Lung (tissue), 12 donors: ENCODE results near the gene MYO18B. TPM values are rescaled to one million over a fixed set of nuclear protein-coding genes. Genes with fewer than 3 reads are reported as not detected.

ENCODE experiments used
- ATAC-seq: fragments of 200-7000 bp; cut with Tn5 transposase; one replicate; pipeline ENCODE4 v1.9.1; 2020; ENCODE audit warnings: moderate number of reproducible peaks; ENCODE audit not compliant: insufficient read depth, low FRiP score
- DNase-seq, 3 donors: peaks; one replicate each; pipeline ENCODE4 v3.0.0-alpha.2; 2013 to 2017
- H3K27ac ChIP-seq, 2 donors: one replicate each; pipeline ENCODE4 v1.5.1; 2013; ENCODE audit warnings: mild to moderate bottlenecking in 2 of 2, moderate library complexity in 2 of 2, control low read depth in 1 of 2, inconsistent platforms in 1 of 2, low read depth in 1 of 2, low read length in 1 of 2
- H3K27me3 ChIP-seq, 3 donors: one replicate each; pipeline ENCODE4 v1.5.1; 2013; ENCODE audit warnings: low read length in 2 of 3; ENCODE audit not compliant: control insufficient read depth in 3 of 3, insufficient read depth in 3 of 3
- H3K36me3 ChIP-seq, 4 donors: one replicate each; pipeline ENCODE4 v1.5.1; 2013; ENCODE audit warnings: low read length in 4 of 4, mild to moderate bottlenecking in 1 of 4, moderate library complexity in 1 of 4; ENCODE audit not compliant: control insufficient read depth in 4 of 4, insufficient read depth in 4 of 4
- H3K4me1 ChIP-seq, 5 donors: one replicate each; pipeline ENCODE4 v1.5.1; 2013; ENCODE audit warnings: low read length in 5 of 5, mild to moderate bottlenecking in 2 of 5, moderate library complexity in 1 of 5; ENCODE audit not compliant: control insufficient read depth in 5 of 5, insufficient read depth in 5 of 5
- H3K4me3 ChIP-seq: one replicate; pipeline ENCODE4 v1.5.1; 2013; ENCODE audit warnings: mild to moderate bottlenecking, control low read depth, moderate library complexity
- H3K9ac ChIP-seq, 2 donors: one replicate each; pipeline ENCODE4 v1.5.1; 2013; ENCODE audit warnings: low read length in 2 of 2, control low read depth in 1 of 2; ENCODE audit not compliant: insufficient read depth in 1 of 2
- H3K9me3 ChIP-seq, 4 donors: one replicate each; pipeline ENCODE4 v1.5.1; 2013; ENCODE audit warnings: low read length in 3 of 4, mild to moderate bottlenecking in 1 of 4, moderate library complexity in 1 of 4; ENCODE audit not compliant: control insufficient read depth in 4 of 4, insufficient read depth in 3 of 4
- WGBS, 2 donors: extraction: QIAGEN DNeasy Blood & Tissue Kit; methylation state at CpG; one replicate each; pipeline ENCODE4 v1.1.7; 2013; 5-methylcytosine and 5-hydroxymethylcytosine counted together
- polyA plus RNA-seq, 2 donors: library from polyadenylated mRNA; stranded (reverse); fragments of 200-250 nt; gene quantifications; one replicate each; pipeline ENCODE4 v1.2.1, GENCODE V29; 2013
- total RNA-seq, 2 donors: library from RNA; depleted of rRNA in 1 of 2; stranded (reverse); fragments of >200 nt in 1 of 2; gene quantifications; one replicate each; pipeline ENCODE4 v1.2.1, GENCODE V29; 2014 to 2021
- TF ChIP-seq, protein P1 (sequence below): IDR thresholded peaks from 2 replicates; pipeline ENCODE4 v1.5.1; 2012; ENCODE audit warnings: mild to moderate bottlenecking; ENCODE audit errors: control extremely low read depth, extremely low read depth
- donor health status: control.
- donor health status: control.
- donor health status: Bipolar disorder and iron deficiency.
- donor health status: healthy.
- donor health status: DM: yes; HTN: yes; CAD: no.

MYO18B gene
- total and polyA plus RNA-seq, 4 donors = 0.02 to 0.71 (median 0.07) TPM

DNA sequence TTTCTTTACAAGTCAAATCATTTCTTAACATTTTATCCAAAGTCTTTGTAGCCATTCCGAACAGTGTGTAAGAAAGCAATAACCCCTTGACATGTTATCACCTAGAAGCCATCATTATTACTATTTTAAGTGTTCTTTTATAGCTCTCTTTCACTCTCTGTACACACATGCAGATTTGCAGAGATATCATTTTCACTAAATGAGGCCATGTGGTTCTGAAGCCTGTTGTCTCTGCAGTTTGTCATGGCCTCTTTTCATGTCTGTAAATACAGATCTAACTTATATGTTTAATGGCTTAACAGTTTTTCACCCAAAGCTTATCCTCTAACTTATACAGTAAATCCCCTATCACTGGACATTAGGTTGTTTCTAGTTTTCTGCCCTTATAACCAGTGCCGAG lies 166.8 kb downstream of the MYO18B start:
- 71 to 89% methylated on average over 2 of the region's 2 CpGs for WGBS, 2 donors
- no peak overlapping the region for H3K9ac ChIP-seq
- no peak overlapping the region for H3K27ac ChIP-seq
- TF ChIP-seq, protein P1, sequence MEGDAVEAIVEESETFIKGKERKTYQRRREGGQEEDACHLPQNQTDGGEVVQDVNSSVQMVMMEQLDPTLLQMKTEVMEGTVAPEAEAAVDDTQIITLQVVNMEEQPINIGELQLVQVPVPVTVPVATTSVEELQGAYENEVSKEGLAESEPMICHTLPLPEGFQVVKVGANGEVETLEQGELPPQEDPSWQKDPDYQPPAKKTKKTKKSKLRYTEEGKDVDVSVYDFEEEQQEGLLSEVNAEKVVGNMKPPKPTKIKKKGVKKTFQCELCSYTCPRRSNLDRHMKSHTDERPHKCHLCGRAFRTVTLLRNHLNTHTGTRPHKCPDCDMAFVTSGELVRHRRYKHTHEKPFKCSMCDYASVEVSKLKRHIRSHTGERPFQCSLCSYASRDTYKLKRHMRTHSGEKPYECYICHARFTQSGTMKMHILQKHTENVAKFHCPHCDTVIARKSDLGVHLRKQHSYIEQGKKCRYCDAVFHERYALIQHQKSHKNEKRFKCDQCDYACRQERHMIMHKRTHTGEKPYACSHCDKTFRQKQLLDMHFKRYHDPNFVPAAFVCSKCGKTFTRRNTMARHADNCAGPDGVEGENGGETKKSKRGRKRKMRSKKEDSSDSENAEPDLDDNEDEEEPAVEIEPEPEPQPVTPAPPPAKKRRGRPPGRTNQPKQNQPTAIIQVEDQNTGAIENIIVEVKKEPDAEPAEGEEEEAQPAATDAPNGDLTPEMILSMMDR = no peak
- peaks cover 0 to 38% (median 0%) of the 10 kb centered on the region in 4 donors for H3K36me3 ChIP-seq
- peaks cover 0 to 1% (median 0%) of the 10 kb centered on the region in 5 donors for H3K4me1 ChIP-seq
- DNase-seq (no peak), ATAC-seq (no peak)
- H3K27me3 ChIP-seq = peaks cover 0 to 6% (median 4%) of the 10 kb centered on the region in 3 donors
- peaks cover 0 to 7% (median 0%) of the 10 kb centered on the region in 4 donors for H3K9me3 ChIP-seq
- no peak overlapping the region for H3K4me3 ChIP-seq

DNA sequence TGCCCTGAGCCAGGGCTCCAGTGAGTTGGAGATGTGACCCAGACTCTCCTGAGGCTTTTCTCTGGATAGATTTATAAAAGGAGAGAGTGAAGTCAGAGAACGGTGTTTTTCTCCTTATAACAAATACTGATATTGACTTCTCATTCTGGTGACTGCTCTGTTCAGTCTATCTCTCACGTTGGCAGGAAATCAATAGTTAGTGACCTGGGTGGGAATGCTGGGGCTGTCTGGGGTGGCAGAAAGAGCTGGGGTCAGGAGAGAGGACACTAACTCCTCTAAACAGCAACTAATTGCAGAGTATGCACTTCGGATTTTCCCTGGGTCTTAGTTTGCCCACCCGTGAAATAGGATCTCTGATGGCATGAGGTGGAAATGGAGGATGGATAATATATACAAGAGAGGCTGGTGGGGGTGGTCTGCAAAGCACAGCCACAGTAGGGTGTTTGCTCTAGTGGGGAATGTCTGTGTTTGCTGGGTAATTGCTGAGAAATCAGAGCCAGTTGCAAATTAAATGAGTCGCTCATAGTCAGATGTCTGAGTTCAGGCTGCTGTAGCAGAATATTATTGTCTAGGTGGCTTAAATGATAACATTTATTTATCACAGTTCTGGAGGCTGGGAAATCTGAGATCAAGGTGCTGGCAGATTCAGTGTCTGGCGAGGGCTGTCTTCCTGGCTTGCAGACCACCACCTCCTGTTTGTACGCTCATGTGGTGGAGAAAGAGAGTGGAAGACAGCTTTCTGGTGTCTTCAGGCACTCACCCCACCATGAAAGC lies 167.8 kb downstream of the MYO18B start:
- TF ChIP-seq, protein P1 = no peak
- Histone ChIP-seq H3K4me3 (no peak overlapping the region), H3K4me1 (peaks cover 0 to 1% (median 0%) of the 10 kb centered on the region in 5 donors), H3K9ac (no peak overlapping the region), H3K36me3 (peaks cover 0 to 33% (median 0%) of the 10 kb centered on the region in 4 donors), H3K27ac (no peak overlapping the region), H3K9me3 (peaks cover 0 to 7% (median 0%) of the 10 kb centered on the region in 4 donors), H3K27me3 (peaks cover 0 to 6% (median 4%) of the 10 kb centered on the region in 3 donors)
- DNase-seq = no peak
- ATAC-seq = no peak
- 43 to 64% methylated on average over 7 of the region's 7 CpGs for WGBS, 2 donors

DNA sequence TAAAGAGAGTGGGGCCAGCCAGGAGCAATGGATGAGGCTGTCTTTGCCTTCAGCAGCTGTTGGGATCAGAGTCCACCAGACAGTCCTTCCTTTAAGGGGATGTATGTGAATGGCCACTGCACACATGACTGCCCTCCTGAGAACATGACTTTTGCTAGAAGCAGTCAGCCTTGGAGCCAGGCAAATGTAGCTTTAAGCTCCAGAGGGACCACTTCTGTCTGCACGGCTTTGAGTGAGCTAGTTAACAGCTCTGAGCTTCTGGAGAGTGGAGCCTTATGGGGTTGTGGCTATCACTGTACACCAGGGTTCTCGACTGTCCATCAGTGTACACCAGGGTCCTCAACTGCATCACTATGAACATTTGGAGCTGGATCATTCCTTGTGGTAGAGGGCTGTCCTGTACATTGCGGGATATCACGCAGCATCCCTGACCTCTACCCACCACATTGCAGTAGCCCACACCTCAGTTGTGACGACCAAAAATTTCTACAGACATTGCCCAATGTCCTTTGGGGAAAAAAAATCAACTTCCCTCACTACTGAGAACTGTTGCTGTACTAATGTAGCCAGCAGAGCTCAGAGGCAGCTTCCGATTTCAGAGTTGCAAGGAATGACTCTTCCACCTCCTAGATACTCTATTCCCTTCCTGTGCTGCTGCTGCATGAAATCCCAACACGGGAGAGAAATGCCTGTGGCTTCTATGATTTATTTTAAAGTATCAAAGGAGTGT lies 169.4 kb downstream of the MYO18B start:
- 70 to 77% methylated on average over 7 of the region's 7 CpGs for WGBS, 2 donors
- Histone ChIP-seq H3K9me3 (peaks cover 0 to 4% (median 0%) of the 10 kb centered on the region in 4 donors), H3K4me1 (peaks cover 0 to 1% (median 0%) of the 10 kb centered on the region in 5 donors), H3K9ac (no peak overlapping the region), H3K27ac (no peak overlapping the region), H3K36me3 (peaks cover 0 to 29% (median 0%) of the 10 kb centered on the region in 4 donors), H3K27me3 (peaks cover 0 to 6% (median 4%) of the 10 kb centered on the region in 3 donors), H3K4me3 (no peak overlapping the region)
- DNase-seq = no peak
- TF ChIP-seq, protein P1 = no peak
- no peak for ATAC-seq
